Activated CD8-positive, alpha-beta T cell treated with anti-CD3 and anti-CD28 coated beads for 36 hours (primary cell): Measurements from ENCODE around the gene SLC8A1. TPM values are rescaled to one million over a fixed set of nuclear protein-coding genes. Genes with fewer than 3 reads are reported as not detected.

Experiments used
- ATAC-seq: fragments of 200-7000 bp; cut with Tn5 transposase; one replicate; pipeline ENCODE4 v1.10.0; 2021; ENCODE audit warnings: mild to moderate bottlenecking, moderate library complexity
- CTCF ChIA-PET: fragments of 350-600 bp; sonication (Branson Sonifier 250); formaldehyde crosslinking; loops from one replicate; lab custom pipeline; 2021; ENCODE audit warnings: antibody characterized with exemption; lab: Charles Lee
- POLR2A ChIA-PET: fragments of 350-600 bp; sonication (Branson Sonifier 250); formaldehyde crosslinking; loops from one replicate; lab custom pipeline; 2021; ENCODE audit warnings: antibody characterized with exemption; lab: Charles Lee
- DNase-seq: peaks from one replicate; pipeline ENCODE4 v3.0.0-alpha.2; 2020
- H3K27ac Mint-ChIP-seq: one replicate; pipeline ENCODE4 v1.8.0; 2021; ENCODE audit warnings: mild to moderate bottlenecking, mixed read lengths
- H3K27me3 Mint-ChIP-seq: one replicate; pipeline ENCODE4 v1.8.0; 2021; ENCODE audit warnings: mixed read lengths
- H3K36me3 Mint-ChIP-seq: one replicate; pipeline ENCODE4 v1.8.0; 2021; ENCODE audit warnings: low read depth, mixed read lengths
- H3K4me1 Mint-ChIP-seq: one replicate; pipeline ENCODE4 v1.8.0; 2021; ENCODE audit warnings: low read depth, mixed read lengths
- H3K4me3 Mint-ChIP-seq: one replicate; pipeline ENCODE4 v1.8.0; 2021; ENCODE audit warnings: mild to moderate bottlenecking, moderate library complexity, mixed read lengths
- H3K9me3 Mint-ChIP-seq: one replicate; pipeline ENCODE4 v1.8.0; 2021; ENCODE audit warnings: mixed read lengths
- CTCF ChIP-seq: fragments of 200-600 bp; IDR thresholded peaks from one replicate; pipeline ENCODE4 v1.8.0; 2022; ENCODE audit warnings: antibody characterized with exemption, mild to moderate bottlenecking
- intact Hi-C: fragments of 100-400 bp; cut with micrococcal nuclease; formaldehyde crosslinking; loops from one replicate; pipeline ENCODE4 v1.10.0; 2022
- total RNA-seq, 2 experiments: library from RNA; stranded (reverse); gene quantifications; one replicate each; pipeline ENCODE4 v1.2.3, GENCODE V29; 2021

The SLC8A1 gene
- total RNA-seq, 2 experiments from 2014 or later = 0.23 to 0.34 TPM

GRCh38 chr2:40062381-40062780 is 389.5 kb downstream of the SLC8A1 start:
- no peak for TF ChIP-seq CTCF
- POLR2A ChIA-PET = no interaction called here
- no peak overlapping the region for H3K4me3 Mint-ChIP-seq
- DNase-seq = no peak
- no peak for ATAC-seq
- H3K27me3 Mint-ChIP-seq = no peaks in the 10 kb centered on the region
- no peak overlapping the region for H3K27ac Mint-ChIP-seq
- H3K9me3 Mint-ChIP-seq = peaks cover 2% of the 10 kb centered on the region
- CTCF ChIA-PET = no interaction called here
- no peaks in the 10 kb centered on the region for H3K4me1 Mint-ChIP-seq
- intact Hi-C loops = no loop called here
- no peaks in the 10 kb centered on the region for H3K36me3 Mint-ChIP-seq

GRCh38 chr2:40049781-40050180 is 402.1 kb downstream of the SLC8A1 start:
- no peak for TF ChIP-seq CTCF
- H3K27ac Mint-ChIP-seq = no peak overlapping the region

GRCh38 chr2:40048506-40048905 is 403.4 kb downstream of the SLC8A1 start:
- Mint-ChIP-seq H3K27me3 (peaks cover 6% of the 10 kb centered on the region), H3K27ac (no peak overlapping the region), H3K9me3 (no peaks in the 10 kb centered on the region), H3K4me3 (no peak overlapping the region), H3K36me3 (no peaks in the 10 kb centered on the region), H3K4me1 (no peaks in the 10 kb centered on the region)
- DNase-seq (no peak), ATAC-seq (no peak)
- TF ChIP-seq CTCF = no peak
- ChIA-PET POLR2A (no interaction called here), CTCF (no interaction called here)
- intact Hi-C loops = no loop called here

More at GRCh38 chr2:40049781-40050180, 402.1 kb downstream of the SLC8A1 start:
- intact Hi-C loops = no loop called here
- Mint-ChIP-seq H3K4me1 (no peaks in the 10 kb centered on the region), H3K36me3 (no peaks in the 10 kb centered on the region), H3K27me3 (peaks cover 6% of the 10 kb centered on the region), H3K4me3 (no peak overlapping the region), H3K9me3 (no peaks in the 10 kb centered on the region)
- ChIA-PET CTCF (no interaction called here), POLR2A (no interaction called here)
- DNase-seq = no peak
- ATAC-seq = no peak

GRCh38 chr2:40047406-40047805 is 404.5 kb downstream of the SLC8A1 start:
- DNase-seq (no peak), ATAC-seq (no peak)
- CTCF ChIA-PET = no interaction called here
- no peaks in the 10 kb centered on the region for H3K9me3 Mint-ChIP-seq
- no peaks in the 10 kb centered on the region for H3K36me3 Mint-ChIP-seq
- H3K4me1 Mint-ChIP-seq = no peaks in the 10 kb centered on the region
- POLR2A ChIA-PET = no interaction called here
- H3K27ac Mint-ChIP-seq = no peak overlapping the region
- peaks cover 6% of the 10 kb centered on the region for H3K27me3 Mint-ChIP-seq
- intact Hi-C loops = no loop called here
- no peak overlapping the region for H3K4me3 Mint-ChIP-seq
- TF ChIP-seq CTCF = no peak
